ENCODE results near the gene BCL2. TPM values are rescaled to one million over a fixed set of nuclear protein-coding genes. Genes with fewer than 3 reads are reported as not detected.
A peak's percentile ranks its signal among the peaks of the same experiment; 100 is the strongest.

BCL2 gene
- total and polyA plus RNA-seq, 9 of the 15 experiments (the other 6 are each of a cell fraction or from before 2014, with no cell fraction given), result 0.10 to 1.1 (median 0.65) TPM

DNA sequence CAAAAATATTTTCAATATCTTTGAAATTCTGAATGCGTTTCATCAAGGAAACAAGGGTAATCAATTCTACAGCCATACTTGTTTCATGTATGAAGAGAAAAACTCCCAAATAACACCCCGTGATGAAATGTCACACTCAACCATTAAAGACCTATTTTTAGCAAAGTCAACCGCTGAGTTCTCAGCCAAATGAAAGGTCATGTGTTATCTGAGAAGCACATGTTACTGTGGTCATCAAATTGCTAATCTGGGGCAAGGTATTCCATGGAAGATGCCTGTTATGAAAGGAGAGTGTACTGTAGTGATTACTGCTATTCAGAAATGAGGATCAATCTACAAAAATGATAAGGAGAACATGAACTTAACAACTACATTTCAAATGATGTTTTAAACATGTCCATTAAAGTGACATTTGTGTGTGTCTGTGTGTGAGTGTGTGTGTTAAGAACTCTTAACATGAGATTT, 126.7 kb downstream of the BCL2 start:
- peak; percentile 54 for ATAC-seq
- Histone ChIP-seq H3K27me3 (ENCODE audit: control insufficient read depth in 2 of 2, insufficient read depth in 2 of 2, low read length in 2 of 2) (peaks cover 0 to 4% of the 10 kb centered on the region in 2 experiments; a peak in 1 of 5 replicates), H3K9ac (ENCODE audit: insufficient read depth in 1 of 2, low read depth in 2 of 2, low read length in 2 of 2) (no peak overlapping the region), H3K4me1 (replicated peaks in 1 of 2; ENCODE audit: control insufficient read depth in 2 of 2, insufficient read depth in 2 of 2, low read length in 2 of 2) (no peaks in the 10 kb centered on the region; a peak in 1 of 5 replicates), H2AFZ (ENCODE audit: low read depth, low read length) (no peak overlapping the region), H4K20me1 (replicated peaks; ENCODE audit: control insufficient read depth, insufficient read depth, low read length) (no peaks in the 10 kb centered on the region), H3K9me1 (ENCODE audit: control insufficient read depth, insufficient read depth, low read length) (no peaks in the 10 kb centered on the region), H3K79me2 (ENCODE audit: control insufficient read depth, insufficient read depth, low read length) (no peaks in the 10 kb centered on the region), H3K27ac (ENCODE audit: extremely low read depth, low read depth, low read length) (no peak overlapping the region), H3K4me2 (ENCODE audit: insufficient read depth, low read length) (no peak overlapping the region), H3K4me3 (no peak overlapping the region), H3K9me3 (replicated peaks; ENCODE audit: control insufficient read depth, insufficient read depth, low read depth, low read length) (no peaks in the 10 kb centered on the region), H3K36me3 (ENCODE audit: control insufficient read depth, insufficient read depth, low read length) (no peaks in the 10 kb centered on the region)
- FAIRE-seq, result no peak
- ChIA-PET POLR2A (no interaction called here), CTCF (ENCODE audit: low intra/inter-chr PET ratio) (no interaction called here)
- in situ Hi-C loops (cut with MboI) (no loop called here), intact Hi-C loops (cut with micrococcal nuclease) (no loop called here)
- no TSS peak for BruUV-seq (replicated peaks)
- DNase-seq (ENCODE audit: extremely low read depth in 1 of 4, low spot score in 3 of 4), result no peak
- 10% methylated on average over 3 of the region's 3 CpGs for WGBS (ENCODE audit: insufficient coverage, low coverage, missing lambda C conversion rate)
- TF ChIP-seq GABPB1 (CRISPR knock-in tag; IDR thresholded peaks at IDR 0.05) (no peak), NUFIP1 (IDR thresholded peaks at IDR 0.05; ENCODE audit: partially characterized antibody) (no peak), PML (IDR thresholded peaks at IDR 0.05; ENCODE audit: low read length) (peak; percentile 56; the same call in 1 of the 2 replicates), CBFA2T3 (IDR thresholded peaks at IDR 0.05) (peak; percentile 68), FOXM1 (IDR thresholded peaks at IDR 0.05; ENCODE audit: low read depth) (peak; percentile 40; the same call in 1 of the 2 replicates), FOXM1 (CRISPR knock-in tag; IDR thresholded peaks at IDR 0.05; ENCODE audit: low read depth) (no peak), POLR2B (IDR thresholded peaks at IDR 0.05; ENCODE audit: low read depth, partially characterized antibody) (no peak), SREBF1 (IDR thresholded peaks at IDR 0.05; ENCODE audit: borderline replicate concordance, low read depth, low read length) (no peak), TEAD2 (tag; IDR thresholded peaks at IDR 0.05) (no peak), HNRNPK (IDR thresholded peaks at IDR 0.05; ENCODE audit: low read depth, low read length, poor library complexity, severe bottlenecking) (no peak), ZNF184 (CRISPR knock-in tag; IDR thresholded peaks at IDR 0.05) (no peak), TAF1 (IDR thresholded peaks at IDR 0.05; ENCODE audit: control insufficient read depth, extremely low read depth, insufficient read depth, low read length, severe bottlenecking) (no peak), SAP30 (IDR thresholded peaks at IDR 0.05; ENCODE audit: borderline replicate concordance, insufficient read depth, low read depth, low read length, poor library complexity, severe bottlenecking) (no peak), POLR2G (IDR thresholded peaks at IDR 0.05; ENCODE audit: low read depth, low read length) (no peak), ZNF766 (CRISPR knock-in tag; conservative IDR thresholded peaks at IDR 0.05) (0 out of 2 replicates have a peak, but pooled peaks have one; percentile 34)
- TF ChIP-seq, protein P1, sequence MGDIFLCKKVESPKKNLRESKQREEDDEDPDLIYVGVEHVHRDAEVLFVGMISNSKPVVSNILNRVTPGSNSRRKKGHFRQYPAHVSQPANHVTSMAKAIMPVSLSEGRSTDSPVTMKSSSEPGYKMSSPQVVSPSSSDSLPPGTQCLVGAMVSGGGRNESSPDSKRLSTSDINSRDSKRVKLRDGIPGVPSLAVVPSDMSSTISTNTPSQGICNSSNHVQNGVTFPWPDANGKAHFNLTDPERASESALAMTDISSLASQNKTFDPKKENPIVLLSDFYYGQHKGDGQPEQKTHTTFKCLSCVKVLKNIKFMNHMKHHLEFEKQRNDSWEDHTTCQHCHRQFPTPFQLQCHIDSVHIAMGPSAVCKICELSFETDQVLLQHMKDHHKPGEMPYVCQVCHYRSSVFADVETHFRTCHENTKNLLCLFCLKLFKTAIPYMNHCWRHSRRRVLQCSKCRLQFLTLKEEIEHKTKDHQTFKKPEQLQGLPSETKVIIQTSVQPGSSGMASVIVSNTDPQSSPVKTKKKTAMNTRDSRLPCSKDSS (IDR thresholded peaks at IDR 0.05; ENCODE audit: low read depth, partially characterized antibody), result no peak

Data from K562 (cell line).